ENCODE measurements around the gene NOS1AP. TPM values are rescaled to one million over a fixed set of nuclear protein-coding genes. Genes with fewer than 3 reads are reported as not detected.

The NOS1AP gene
- polyA plus RNA-seq, 1 experiment = 0.04 TPM

DNA sequence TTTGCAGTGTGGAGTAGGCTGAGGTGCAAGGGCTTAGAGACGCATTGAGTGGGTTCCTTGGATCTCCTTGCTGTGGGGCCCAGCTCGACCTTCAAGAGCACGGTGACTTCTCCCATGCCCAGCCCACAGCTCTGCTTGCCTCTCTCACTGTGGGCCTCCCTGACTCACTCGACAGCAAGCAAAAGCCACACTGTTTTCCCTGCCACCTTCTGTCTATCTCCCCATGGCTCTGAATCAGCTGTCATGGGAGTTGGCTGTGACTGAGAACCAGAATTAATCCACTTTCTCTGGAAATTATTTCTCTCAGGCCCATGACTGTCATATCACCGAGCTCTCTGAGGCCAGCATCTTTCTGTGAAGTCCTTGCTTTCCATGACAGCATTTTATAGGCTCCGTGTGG lies 140.7 kb downstream of the NOS1AP start:
- Histone ChIP-seq H3K27ac (ENCODE audit: low read depth, low read length) (no peak overlapping the region), H3K9me3 (ENCODE audit: control insufficient read depth, insufficient read depth, low read length) (no peaks in the 10 kb centered on the region), H3K27me3 (ENCODE audit: control insufficient read depth, insufficient read depth, low read length) (peaks cover 8% of the 10 kb centered on the region), H3K4me3 (ENCODE audit: low read depth, low read length) (no peak overlapping the region)
- CTCF ChIA-PET = no interaction called here
- POLR2A ChIA-PET = no interaction called here
- TF ChIP-seq, protein P1, sequence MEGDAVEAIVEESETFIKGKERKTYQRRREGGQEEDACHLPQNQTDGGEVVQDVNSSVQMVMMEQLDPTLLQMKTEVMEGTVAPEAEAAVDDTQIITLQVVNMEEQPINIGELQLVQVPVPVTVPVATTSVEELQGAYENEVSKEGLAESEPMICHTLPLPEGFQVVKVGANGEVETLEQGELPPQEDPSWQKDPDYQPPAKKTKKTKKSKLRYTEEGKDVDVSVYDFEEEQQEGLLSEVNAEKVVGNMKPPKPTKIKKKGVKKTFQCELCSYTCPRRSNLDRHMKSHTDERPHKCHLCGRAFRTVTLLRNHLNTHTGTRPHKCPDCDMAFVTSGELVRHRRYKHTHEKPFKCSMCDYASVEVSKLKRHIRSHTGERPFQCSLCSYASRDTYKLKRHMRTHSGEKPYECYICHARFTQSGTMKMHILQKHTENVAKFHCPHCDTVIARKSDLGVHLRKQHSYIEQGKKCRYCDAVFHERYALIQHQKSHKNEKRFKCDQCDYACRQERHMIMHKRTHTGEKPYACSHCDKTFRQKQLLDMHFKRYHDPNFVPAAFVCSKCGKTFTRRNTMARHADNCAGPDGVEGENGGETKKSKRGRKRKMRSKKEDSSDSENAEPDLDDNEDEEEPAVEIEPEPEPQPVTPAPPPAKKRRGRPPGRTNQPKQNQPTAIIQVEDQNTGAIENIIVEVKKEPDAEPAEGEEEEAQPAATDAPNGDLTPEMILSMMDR (IDR thresholded peaks at IDR 0.05; ENCODE audit: low read depth, low read length) = no peak
- no peak for DNase-seq (ENCODE audit: low read depth, low spot score)

DNA sequence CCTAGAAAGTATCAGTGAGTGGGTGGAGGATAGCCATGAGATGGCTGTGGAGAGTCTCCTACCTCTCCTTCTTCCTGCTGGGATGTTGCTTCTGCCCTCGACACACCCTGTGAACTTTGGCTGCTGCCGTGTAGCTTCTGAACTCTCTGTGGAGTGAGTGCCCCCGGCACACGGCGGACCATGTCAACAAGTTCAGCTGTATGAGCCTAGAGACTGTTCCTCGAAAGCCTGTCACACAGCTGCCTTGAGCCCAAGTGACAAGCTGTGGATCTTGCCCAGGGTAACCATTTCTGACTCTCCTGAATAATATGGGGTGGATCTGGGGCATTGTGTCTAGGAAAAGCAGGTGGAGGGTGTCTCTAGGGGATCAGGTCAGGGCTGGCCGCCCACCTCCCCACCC lies 143.2 kb downstream of the NOS1AP start:
- ChIA-PET CTCF (no interaction called here), POLR2A (interaction anchor here (0.6 kb wide), 1 partner anchor 403 kb away, joined by 12 read pairs; no protein-coding TSS in a partner anchor)

DNA sequence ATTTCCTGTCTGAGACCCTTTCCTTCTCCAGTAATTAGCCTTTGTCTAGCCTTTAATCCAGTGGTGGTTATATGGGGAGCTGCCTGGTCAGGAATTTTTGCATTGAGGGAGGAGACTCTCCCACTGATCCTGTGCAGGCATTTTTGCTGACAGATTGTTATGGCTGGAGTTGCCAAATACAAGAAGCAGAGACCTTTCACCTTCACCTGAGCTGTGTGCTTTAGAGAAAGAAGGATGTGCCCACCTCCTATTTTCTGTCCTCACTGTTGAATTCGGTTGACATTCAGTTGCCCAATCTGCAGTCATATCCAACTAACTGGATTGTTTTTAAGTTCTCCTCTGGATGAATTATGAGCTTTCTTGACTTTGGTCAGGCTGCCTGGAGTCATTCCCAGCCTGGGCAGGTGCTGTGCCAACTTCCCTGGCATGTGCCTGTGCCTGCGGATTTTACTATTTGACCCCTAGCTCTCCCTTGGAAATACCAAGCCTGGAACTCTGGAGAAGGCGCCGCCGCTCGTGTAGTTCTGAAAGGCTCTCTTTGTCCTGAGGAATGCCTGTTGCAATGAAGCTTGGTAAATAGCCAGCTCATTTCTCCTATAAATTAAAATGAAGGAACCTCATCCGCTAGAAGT lies 143.9 kb downstream of the NOS1AP start:
- ChIA-PET POLR2A (no interaction called here), CTCF (no interaction called here)

More for the DNA sequence above, 143.2 kb downstream of the NOS1AP start:
- no peak overlapping the region for H3K27ac ChIP-seq (ENCODE audit: low read depth, low read length)
- H3K4me3 ChIP-seq (ENCODE audit: low read depth, low read length) = no peak overlapping the region
- TF ChIP-seq, protein P1 (IDR thresholded peaks at IDR 0.05; ENCODE audit: low read depth, low read length) = no peak
- H3K27me3 ChIP-seq (ENCODE audit: control insufficient read depth, insufficient read depth, low read length) = peaks cover 8% of the 10 kb centered on the region
- H3K9me3 ChIP-seq (ENCODE audit: control insufficient read depth, insufficient read depth, low read length) = no peaks in the 10 kb centered on the region
- DNase-seq (ENCODE audit: low read depth, low spot score) = no peak

DNA sequence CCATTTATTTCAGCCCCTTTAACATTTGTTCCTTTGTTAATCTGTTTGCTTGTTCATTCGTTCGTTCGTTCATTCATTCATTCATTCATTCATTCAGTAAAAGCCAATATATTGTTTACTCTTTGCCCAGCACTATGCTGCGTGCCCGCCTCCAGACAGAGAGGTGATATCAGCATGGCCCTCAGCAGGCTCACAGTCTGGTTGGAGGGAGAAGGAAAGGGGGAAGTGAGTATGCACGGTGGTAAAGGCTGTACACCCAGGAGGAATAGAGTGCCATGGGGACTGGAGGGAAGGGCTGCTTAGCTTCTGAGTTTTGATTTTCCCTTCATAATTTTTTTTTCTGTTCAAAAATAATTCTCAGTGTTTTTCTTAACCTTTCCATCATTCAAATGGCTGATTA lies 144.7 kb downstream of the NOS1AP start:
- Histone ChIP-seq H3K27me3 (ENCODE audit: control insufficient read depth, insufficient read depth, low read length) (peaks cover 8% of the 10 kb centered on the region), H3K9me3 (ENCODE audit: control insufficient read depth, insufficient read depth, low read length) (no peaks in the 10 kb centered on the region), H3K4me3 (ENCODE audit: low read depth, low read length) (no peak overlapping the region), H3K27ac (ENCODE audit: low read depth, low read length) (no peak overlapping the region)
- TF ChIP-seq, protein P1 (IDR thresholded peaks at IDR 0.05; ENCODE audit: low read depth, low read length) = no peak
- CTCF ChIA-PET = no interaction called here
- no peak for DNase-seq (ENCODE audit: low read depth, low spot score)
- POLR2A ChIA-PET = no interaction called here

More for the DNA sequence above, 143.9 kb downstream of the NOS1AP start:
- DNase-seq (ENCODE audit: low read depth, low spot score) = no peak
- H3K27ac ChIP-seq (ENCODE audit: low read depth, low read length) = no peak overlapping the region
- TF ChIP-seq, protein P1 (IDR thresholded peaks at IDR 0.05; ENCODE audit: low read depth, low read length) = no peak
- no peaks in the 10 kb centered on the region for H3K9me3 ChIP-seq (ENCODE audit: control insufficient read depth, insufficient read depth, low read length)
- H3K27me3 ChIP-seq (ENCODE audit: control insufficient read depth, insufficient read depth, low read length) = peaks cover 8% of the 10 kb centered on the region
- no peak overlapping the region for H3K4me3 ChIP-seq (ENCODE audit: low read depth, low read length)

DNA sequence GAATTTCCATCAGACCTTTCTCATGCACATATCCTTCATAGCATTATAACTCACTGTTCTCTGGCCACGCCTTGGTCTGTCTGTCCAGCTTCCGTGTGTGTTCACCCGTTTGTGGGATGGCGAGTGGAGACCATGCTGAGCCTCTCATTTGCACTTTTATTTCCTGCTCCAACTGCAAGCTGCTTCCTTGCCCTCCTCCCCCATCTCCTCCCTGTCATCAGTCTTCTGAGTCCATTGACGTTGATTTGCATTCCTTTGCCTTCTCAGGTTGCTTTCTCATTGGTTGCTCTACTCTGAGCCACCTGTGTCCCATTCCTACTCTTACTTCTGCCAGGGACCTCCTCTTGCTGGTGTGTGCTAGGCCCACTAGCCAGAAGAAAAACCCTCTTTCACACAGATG lies 146.4 kb downstream of the NOS1AP start:
- TF ChIP-seq, protein P1 (IDR thresholded peaks at IDR 0.05; ENCODE audit: low read depth, low read length) = no peak
- no peak for DNase-seq (ENCODE audit: low read depth, low spot score)
- Histone ChIP-seq H3K27ac (ENCODE audit: low read depth, low read length) (no peak overlapping the region), H3K9me3 (ENCODE audit: control insufficient read depth, insufficient read depth, low read length) (no peaks in the 10 kb centered on the region), H3K27me3 (ENCODE audit: control insufficient read depth, insufficient read depth, low read length) (peaks cover 7% of the 10 kb centered on the region), H3K4me3 (ENCODE audit: low read depth, low read length) (no peak overlapping the region)
- CTCF ChIA-PET = no interaction called here
- POLR2A ChIA-PET = no interaction called here
